ENCODE results near the gene NRG4. TPM values are rescaled to one million over a fixed set of nuclear protein-coding genes. Genes with fewer than 3 reads are reported as not detected.
"Not testable (repeated sequence)": the region's sequence is repeated elsewhere in the genome, so short reads cannot be mapped to it uniquely, and the experiment has no call there.

The NRG4 gene
- total RNA-seq, 1 experiment from 2014 or later: 0.34 TPM

- no peak for DNase-seq (ENCODE audit: low read depth)
These were observed 84.6 kb downstream of the NRG4 start for GRCh38 chr15:75927601-75928000.

GRCh38 chr15:75926931-75927330 is 85.3 kb downstream of the NRG4 start:
- DNase-seq (ENCODE audit: low read depth): no peak

- DNase-seq (ENCODE audit: low read depth): no peak
These were observed 86.8 kb downstream of the NRG4 start for GRCh38 chr15:75925440-75925839.

GRCh38 chr15:75924576-75924975 is 87.6 kb downstream of the NRG4 start:
- no peak for DNase-seq (ENCODE audit: low read depth)

- no peak for DNase-seq (ENCODE audit: low read depth)
These were observed 88.5 kb downstream of the NRG4 start for GRCh38 chr15:75923756-75924155.

- DNase-seq (ENCODE audit: low read depth): peak; percentile 48
These were observed 90.2 kb downstream of the NRG4 start for GRCh38 chr15:75921732-75922703.

GRCh38 chr15:75920079-75920478 is 92.1 kb downstream of the NRG4 start:
- no peak for DNase-seq (ENCODE audit: low read depth)

- no peak for DNase-seq (ENCODE audit: low read depth)
These were observed 94.1 kb downstream of the NRG4 start for GRCh38 chr15:75918135-75918534.

- DNase-seq (ENCODE audit: low read depth): no peak
These were observed 95.2 kb downstream of the NRG4 start for GRCh38 chr15:75916978-75917377.

- not testable (repeated sequence) for DNase-seq (ENCODE audit: low read depth)
These were observed 101.9 kb downstream of the NRG4 start for GRCh38 chr15:75910355-75910754.

- DNase-seq (ENCODE audit: low read depth): no peak
These were observed 107.0 kb downstream of the NRG4 start for GRCh38 chr15:75905231-75905630.

- DNase-seq (ENCODE audit: low read depth): peak; percentile 96
These were observed 108.6 kb downstream of the NRG4 start, which contains the start of gene FBXO22 for GRCh38 chr15:75903331-75904239. Gene FBXO22, plus strand, starts transcription at chr15:75903878. Its CDS starts 86 bp downstream, at chr15:75903964.

- DNase-seq (ENCODE audit: low read depth): no peak
These were observed 110.1 kb downstream of the NRG4 start for GRCh38 chr15:75902129-75902557.

GRCh38 chr15:75900577-75900976 is 111.6 kb downstream of the NRG4 start:
- DNase-seq (ENCODE audit: low read depth): no peak

- DNase-seq (ENCODE audit: low read depth): no peak
These were observed 116.5 kb downstream of the NRG4 start for GRCh38 chr15:75895731-75896130.

- DNase-seq (ENCODE audit: low read depth): peak; percentile 71
These were observed 120.3 kb downstream of the NRG4 start for GRCh38 chr15:75891895-75892294.

Other genes starting within 250 kb of the NRG4 start
- gene UBE2Q2, start 169.0 kb downstream of the NRG4 start, total RNA-seq (2014; rRNA removed; shearing (Covaris generic)): 38.3 and 41.4 TPM in 2 replicates
- gene FBXO22, start 108.5 kb downstream of the NRG4 start, total RNA-seq (2014; rRNA removed; shearing (Covaris generic)): 59.1 and 61.9 TPM in 2 replicates
- not detected in 2 replicates for gene TMEM266, start 47.6 kb upstream of the NRG4 start, total RNA-seq (2014; rRNA removed; shearing (Covaris generic))